Tibial nerve (tissue), 4 donors: ENCODE measurements around the gene RXRG. TPM values are rescaled to one million over a fixed set of nuclear protein-coding genes. Genes with fewer than 3 reads are reported as not detected.

Experiments used
- DNase-seq, 2 donors: peaks; one replicate each; pipeline ENCODE4 v3.0.0-alpha.2; 2019; ENCODE audit warnings: low spot score in 2 of 2
- H3K27ac ChIP-seq, 4 donors: fragments of 200-600 bp; sonication (generic) in 3 of 4; one replicate each; pipeline ENCODE4 v1.5.1; 2017 to 2019; ENCODE audit warnings: mild to moderate bottlenecking in 1 of 4
- H3K27me3 ChIP-seq, 2 donors: fragments of 200-600 bp; sonication (generic) in 1 of 2; one replicate each; pipeline versions ENCODE4 v1.5.1 to v1.6.0; 2017 to 2019
- H3K36me3 ChIP-seq, 3 donors: fragments of 200-600 bp; sonication (generic); one replicate each; pipeline ENCODE4 v1.5.1; 2018 to 2019
- H3K4me1 ChIP-seq, 4 donors: fragments of 200-600 bp; sonication (generic) in 3 of 4; one replicate each; pipeline ENCODE4 v1.5.1; 2017 to 2019
- H3K4me3 ChIP-seq, 4 donors: fragments of 200-600 bp; sonication (generic) in 3 of 4; one replicate each; pipeline ENCODE4 v1.5.1; 2017 to 2019; ENCODE audit warnings: mild to moderate bottlenecking in 1 of 4, moderate library complexity in 1 of 4
- H3K9me3 ChIP-seq, 4 donors: fragments of 200-600 bp; sonication (generic) in 3 of 4; one replicate each; pipeline ENCODE4 v1.5.1; 2017 to 2019
- CTCF ChIP-seq, 5 experiments: fragments of 200-600 bp in 3 of 5; fragments of 450-650 bp in 2 of 5; sonication (generic) in 3 of 5; IDR thresholded peaks; one replicate each; pipeline ENCODE4 v1.5.1; 2016 to 2019; ENCODE audit warnings: antibody characterized with exemption in 5 of 5, mild to moderate bottlenecking in 3 of 5, moderate library complexity in 2 of 5
- EP300 ChIP-seq, 2 donors: sonication (generic); formaldehyde crosslinking; IDR thresholded peaks; one replicate each; pipeline ENCODE4 v1.6.1; 2017; ENCODE audit warnings: antibody characterized with exemption in 2 of 2, mild to moderate bottlenecking in 1 of 2
- POLR2A ChIP-seq, 2 donors: fragments of 450-650 bp; IDR thresholded peaks; one replicate each; pipeline ENCODE4 v1.6.1; 2017; ENCODE audit warnings: antibody characterized with exemption in 2 of 2, mild to moderate bottlenecking in 2 of 2, moderate library complexity in 2 of 2
- WGBS, 2 donors: methylation state at CpG; one replicate each; pipeline ENCODE4 v1.1.5; 2018; 5-methylcytosine and 5-hydroxymethylcytosine counted together
- total RNA-seq, 4 donors: library from RNA; depleted of rRNA; stranded (reverse); fragments of >200 nt; gene quantifications; one replicate each; pipeline ENCODE4 v1.1.0, GENCODE V29; 2016

RXRG gene
- total RNA-seq, 4 donors from 2014 or later = 3.3 to 13.8 (median 7.3) TPM

- Histone ChIP-seq H3K36me3 (no peaks in the 10 kb centered on the region), H3K4me1 (no peaks in the 10 kb centered on the region), H3K9me3 (no peaks in the 10 kb centered on the region), H3K27me3 (no peaks in the 10 kb centered on the region), H3K27ac (no peak overlapping the region), H3K4me3 (no peak overlapping the region)
- TF ChIP-seq CTCF (IDR thresholded peaks at IDR 0.05) (no peak), POLR2A (IDR thresholded peaks at IDR 0.05) (no peak), EP300 (IDR thresholded peaks at IDR 0.05) (no peak)
- DNase-seq = no peak
- 74 to 78% methylated on average over 2 of the region's 2 CpGs for WGBS, 2 donors
Measured at GRCh38 chr1:165452336-165453130, 7.6 kb upstream of the RXRG start.

- H3K27ac ChIP-seq = no peak overlapping the region
- no peaks in the 10 kb centered on the region for H3K4me1 ChIP-seq
- no peaks in the 10 kb centered on the region for H3K36me3 ChIP-seq
- no peaks in the 10 kb centered on the region for H3K9me3 ChIP-seq
- no peak overlapping the region for H3K4me3 ChIP-seq
- 89 to 97% methylated on average over 2 of the region's 2 CpGs for WGBS, 2 donors
- DNase-seq = no peak
- TF ChIP-seq CTCF (IDR thresholded peaks at IDR 0.05) (no peak), EP300 (IDR thresholded peaks at IDR 0.05) (no peak), POLR2A (IDR thresholded peaks at IDR 0.05) (no peak)
- peaks cover 0 to 5% of the 10 kb centered on the region in 2 donors for H3K27me3 ChIP-seq
Measured at GRCh38 chr1:165451691-165452090, 6.8 kb upstream of the RXRG start.

- Histone ChIP-seq H3K27ac (no peak overlapping the region), H3K36me3 (no peaks in the 10 kb centered on the region), H3K4me1 (peaks cover 0 to 14% (median 2%) of the 10 kb centered on the region in 4 donors), H3K9me3 (no peaks in the 10 kb centered on the region), H3K4me3 (no peak overlapping the region), H3K27me3 (peaks cover 0 to 25% of the 10 kb centered on the region in 2 donors)
- TF ChIP-seq CTCF (IDR thresholded peaks at IDR 0.05) (no peak), POLR2A (IDR thresholded peaks at IDR 0.05) (no peak), EP300 (IDR thresholded peaks at IDR 0.05) (no peak)
- DNase-seq = no peak
- WGBS, 2 donors = 58 to 69% methylated on average over 1 of the region's 1 CpG
Measured at GRCh38 chr1:165449131-165449530, 4.2 kb upstream of the RXRG start.

- TF ChIP-seq EP300 (IDR thresholded peaks at IDR 0.05) (no peak), CTCF (IDR thresholded peaks at IDR 0.05) (no peak), POLR2A (IDR thresholded peaks at IDR 0.05) (no peak)
- Histone ChIP-seq H3K27me3 (peaks cover 0 to 25% of the 10 kb centered on the region in 2 donors), H3K27ac (peak overlapping the region; percentile 63 to 83 (median 74)), H3K4me3 (peak overlapping the region; percentile 31 to 49 (median 44)), H3K36me3 (no peaks in the 10 kb centered on the region), H3K9me3 (no peaks in the 10 kb centered on the region), H3K4me1 (peaks cover 0 to 18% (median 2%) of the 10 kb centered on the region in 4 donors)
- no peak for DNase-seq
- WGBS, 2 donors = 39 to 48% methylated on average over 4 of the region's 4 CpGs
Measured at GRCh38 chr1:165445388-165445787, 462 bp upstream of the RXRG start.

GRCh38 chr1:165443539-165444311 is 1.2 kb downstream of the RXRG start:
- WGBS, 2 donors = 14 to 20% methylated on average over 8 of the region's 8 CpGs
- H3K36me3 ChIP-seq = no peaks in the 10 kb centered on the region
- H3K27ac ChIP-seq = peak overlapping the region; percentile 63 to 83 (median 74)
- DNase-seq = no peak
- H3K9me3 ChIP-seq = no peaks in the 10 kb centered on the region
- TF ChIP-seq POLR2A (IDR thresholded peaks at IDR 0.05) = no peak
- no peak for TF ChIP-seq EP300 (IDR thresholded peaks at IDR 0.05)
- TF ChIP-seq CTCF (IDR thresholded peaks at IDR 0.05) = no peak
- H3K4me3 ChIP-seq = peak overlapping the region; percentile 31 to 49 (median 44)
- H3K4me1 ChIP-seq = peaks cover 0 to 18% (median 2%) of the 10 kb centered on the region in 4 donors
- peaks cover 0 to 25% of the 10 kb centered on the region in 2 donors for H3K27me3 ChIP-seq
